SK-N-SH (cell line): Measurements from ENCODE around the gene TMEM14A. TPM values are rescaled to one million over a fixed set of nuclear protein-coding genes. Genes with fewer than 3 reads are reported as not detected.
A peak's percentile ranks its signal among the peaks of the same experiment; 100 is the strongest.

Source experiments
- CTCF ChIA-PET: fragments of 300-600, 350-600 bp; formaldehyde crosslinking; extraction: SDS; loops from one replicate; lab custom pipeline; 2021; lab: Yijun Ruan, JAX
- POLR2A ChIA-PET: fragments of 350-600 bp; sonication (Branson Sonifier 250); formaldehyde crosslinking; extraction: SDS; loops from one replicate; lab custom pipeline; 2020; ENCODE audit warnings: antibody characterized with exemption, inconsistent platforms; lab: Yijun Ruan, JAX
- DNase-seq: peaks from one replicate; pipeline ENCODE4 v3.0.0; 2012
- H2AFZ ChIP-seq: fragments of 200-600 bp; sonication (generic); 2 replicates; pipeline ENCODE4 v1.8.1; 2016; ENCODE audit warnings: antibody characterized with exemption, mild to moderate bottlenecking, low read depth
- H3F3A ChIP-seq: fragments of 200-600 bp; sonication (generic); replicated peaks from 2 replicates; pipeline ENCODE3; 2016; ENCODE audit warnings: antibody characterized with exemption, mild to moderate bottlenecking; ENCODE audit not compliant: insufficient read depth
- H3K27ac ChIP-seq, 2 experiments: fragments of 200-500 bp in 1 of 2; fragments of 200-600 bp in 1 of 2; sonication (Bioruptor generic) in 1 of 2; sonication (generic), shearing (Covaris generic) in 1 of 2; 2 replicates each; pipeline versions ENCODE4 v1.5.1 to v1.6.1; 2014 to 2016; ENCODE audit warnings: low read depth in 2 of 2, inconsistent platforms in 1 of 2, low read length in 1 of 2, mild to moderate bottlenecking in 1 of 2, mixed read lengths in 1 of 2
- H3K27me3 ChIP-seq: fragments of 200-600 bp; sonication (generic), shearing (Covaris generic); 2 replicates; pipeline ENCODE4 v1.6.1; 2016; ENCODE audit warnings: mixed run types; ENCODE audit not compliant: insufficient read depth
- H3K36me3 ChIP-seq, 2 experiments: fragments of 200-500 bp in 1 of 2; fragments of 200-600 bp in 1 of 2; sonication (Bioruptor generic) in 1 of 2; sonication (generic) in 1 of 2; replicated peaks in 1 of 2; 2 replicates each; pipeline versions ENCODE3 to v1.5.1; 2014 to 2016; ENCODE audit warnings: low read length in 1 of 2, mild to moderate bottlenecking in 1 of 2; ENCODE audit not compliant: insufficient read depth in 2 of 2, control insufficient read depth in 1 of 2
- H3K4me1 ChIP-seq, 2 experiments: fragments of 200-500 bp in 1 of 2; fragments of 200-600 bp in 1 of 2; sonication (Bioruptor generic) in 1 of 2; sonication (generic), shearing (Covaris generic) in 1 of 2; 2 replicates each; pipeline versions ENCODE4 v1.5.1 to v1.6.1; 2014 to 2016; ENCODE audit warnings: low read depth in 1 of 2, low read length in 1 of 2, mixed run types in 1 of 2; ENCODE audit not compliant: insufficient read depth in 2 of 2, control insufficient read depth in 1 of 2
- H3K4me2 ChIP-seq: fragments of 200-600 bp; sonication (generic), shearing (Covaris generic); 2 replicates; pipeline ENCODE4 v1.6.1; 2017; ENCODE audit warnings: mixed run types
- H3K4me3 ChIP-seq, 2 experiments: fragments of 200-500 bp in 1 of 2; fragments of 200-600 bp in 1 of 2; sonication (Bioruptor generic) in 1 of 2; sonication (generic), shearing (Covaris generic) in 1 of 2; 2 replicates each; pipeline versions ENCODE4 v1.5.1 to v1.8.1; 2014 to 2016; ENCODE audit warnings: low read depth in 2 of 2, inconsistent platforms in 1 of 2, low read length in 1 of 2, mild to moderate bottlenecking in 1 of 2, mixed read lengths in 1 of 2, moderate library complexity in 1 of 2
- H3K79me2 ChIP-seq: fragments of 200-600 bp; sonication (generic); 2 replicates; pipeline ENCODE4 v1.8.1; 2017; ENCODE audit warnings: mild to moderate bottlenecking; ENCODE audit not compliant: insufficient read depth
- H3K9ac ChIP-seq: fragments of 200-600 bp; sonication (generic); 2 replicates; pipeline ENCODE4 v1.6.1; 2017; ENCODE audit warnings: mixed run types
- H3K9me2 ChIP-seq: fragments of 200-600 bp; sonication (generic); 2 replicates; pipeline ENCODE4 v1.6.1; 2017; ENCODE audit warnings: mixed run types
- H3K9me3 ChIP-seq: fragments of 200-600 bp; sonication (generic); 2 replicates; pipeline ENCODE4 v1.6.1; 2017; ENCODE audit warnings: mixed run types, mild to moderate bottlenecking, moderate library complexity
- H4K20me1 ChIP-seq: fragments of 200-600 bp; sonication (generic); 2 replicates; pipeline ENCODE4 v1.6.1; 2017; ENCODE audit warnings: mild to moderate bottlenecking, mixed run types; ENCODE audit not compliant: insufficient read depth
- EP300 ChIP-seq, 2 experiments: IDR thresholded peaks; 2 replicates each; pipeline versions ENCODE4 v1.4.0 to v1.6.1; 2012; ENCODE audit warnings: borderline replicate concordance in 1 of 2, low read depth in 1 of 2, low read length in 1 of 2
- FOXJ3 ChIP-seq: sonication (generic); formaldehyde crosslinking; IDR thresholded peaks from 2 replicates; pipeline ENCODE4 v1.5.1; 2020; ENCODE audit warnings: mild to moderate bottlenecking, missing genetic modification reagents
- NRF1 ChIP-seq: IDR thresholded peaks from 2 replicates; pipeline ENCODE4 v1.6.1; 2012; ENCODE audit warnings: low read depth, mild to moderate bottlenecking, low read length
- POLR2AphosphoS5 ChIP-seq: IDR thresholded peaks from 2 replicates; pipeline ENCODE4 v1.6.1; 2012; ENCODE audit warnings: low read depth, low read length
- RAD21 ChIP-seq: IDR thresholded peaks from 2 replicates; pipeline ENCODE4 v1.6.1; 2012; ENCODE audit warnings: mild to moderate bottlenecking, low read length
- SMC3 ChIP-seq: IDR thresholded peaks from 2 replicates; pipeline ENCODE4 v1.6.1; 2012; ENCODE audit warnings: low read depth, low read length, improper control_type of control experiment
- TAF1 ChIP-seq: IDR thresholded peaks from 2 replicates; pipeline ENCODE4 v1.6.1; 2012; ENCODE audit warnings: low read depth, mild to moderate bottlenecking, low read length, moderate library complexity, borderline replicate concordance
- TEAD4 ChIP-seq: IDR thresholded peaks from 2 replicates; pipeline ENCODE4 v1.4.0; 2012; ENCODE audit warnings: mild to moderate bottlenecking, borderline replicate concordance; ENCODE audit not compliant: insufficient read depth
- WGBS: methylation state at CpG from one replicate; pipeline ENCODE4 v1.1.6; 2017; ENCODE audit warnings: low lambda C conversion rate; 5-methylcytosine and 5-hydroxymethylcytosine counted together
- polyA plus RNA-seq, 3 experiments: library from polyadenylated mRNA; depleted of rRNA; stranded (reverse); fragments of >200 nt; gene quantifications; 2 replicates each; pipeline ENCODE4 v1.2.3, GENCODE V29; 2012
- TF ChIP-seq, protein P1 (sequence below): IDR thresholded peaks from 2 replicates; pipeline ENCODE4 v1.6.1; 2012; ENCODE audit warnings: mild to moderate bottlenecking, low read depth, low read length, moderate library complexity
- TF ChIP-seq, protein P2 (sequence below): IDR thresholded peaks from 2 replicates; pipeline ENCODE4 v1.4.0; 2012; ENCODE audit warnings: low read depth
- TF ChIP-seq, protein P3 (sequence below): fragments of 200-600 bp; sonication (generic); IDR thresholded peaks from 2 replicates; pipeline ENCODE4 v1.6.1; 2017; ENCODE audit warnings: antibody characterized with exemption, mild to moderate bottlenecking, moderate library complexity

The TMEM14A gene
- polyA plus RNA-seq, 1 of the 3 experiments (the other 2 are of a cell fraction): 42.4 TPM

DNA sequence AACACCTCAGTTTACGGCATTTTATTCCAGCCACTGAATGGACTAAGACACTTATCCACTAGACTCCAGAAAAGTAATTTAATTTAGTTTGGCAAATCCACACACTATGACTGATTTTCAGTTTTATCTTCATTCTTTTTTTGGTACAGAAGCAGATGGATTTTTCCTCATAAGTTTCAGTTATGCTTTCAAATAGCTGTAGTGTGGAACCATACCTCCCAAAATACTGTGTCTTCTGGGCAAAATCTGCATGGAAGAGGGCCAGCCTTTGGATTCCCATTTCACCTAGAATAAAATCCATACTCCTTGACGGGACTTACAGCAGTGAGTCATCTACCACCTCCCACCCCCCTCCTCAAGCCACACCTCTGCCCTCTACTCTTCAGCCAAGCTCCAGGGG, 49.4 kb downstream of the TMEM14A start (continued):
- TF ChIP-seq, protein P1, sequence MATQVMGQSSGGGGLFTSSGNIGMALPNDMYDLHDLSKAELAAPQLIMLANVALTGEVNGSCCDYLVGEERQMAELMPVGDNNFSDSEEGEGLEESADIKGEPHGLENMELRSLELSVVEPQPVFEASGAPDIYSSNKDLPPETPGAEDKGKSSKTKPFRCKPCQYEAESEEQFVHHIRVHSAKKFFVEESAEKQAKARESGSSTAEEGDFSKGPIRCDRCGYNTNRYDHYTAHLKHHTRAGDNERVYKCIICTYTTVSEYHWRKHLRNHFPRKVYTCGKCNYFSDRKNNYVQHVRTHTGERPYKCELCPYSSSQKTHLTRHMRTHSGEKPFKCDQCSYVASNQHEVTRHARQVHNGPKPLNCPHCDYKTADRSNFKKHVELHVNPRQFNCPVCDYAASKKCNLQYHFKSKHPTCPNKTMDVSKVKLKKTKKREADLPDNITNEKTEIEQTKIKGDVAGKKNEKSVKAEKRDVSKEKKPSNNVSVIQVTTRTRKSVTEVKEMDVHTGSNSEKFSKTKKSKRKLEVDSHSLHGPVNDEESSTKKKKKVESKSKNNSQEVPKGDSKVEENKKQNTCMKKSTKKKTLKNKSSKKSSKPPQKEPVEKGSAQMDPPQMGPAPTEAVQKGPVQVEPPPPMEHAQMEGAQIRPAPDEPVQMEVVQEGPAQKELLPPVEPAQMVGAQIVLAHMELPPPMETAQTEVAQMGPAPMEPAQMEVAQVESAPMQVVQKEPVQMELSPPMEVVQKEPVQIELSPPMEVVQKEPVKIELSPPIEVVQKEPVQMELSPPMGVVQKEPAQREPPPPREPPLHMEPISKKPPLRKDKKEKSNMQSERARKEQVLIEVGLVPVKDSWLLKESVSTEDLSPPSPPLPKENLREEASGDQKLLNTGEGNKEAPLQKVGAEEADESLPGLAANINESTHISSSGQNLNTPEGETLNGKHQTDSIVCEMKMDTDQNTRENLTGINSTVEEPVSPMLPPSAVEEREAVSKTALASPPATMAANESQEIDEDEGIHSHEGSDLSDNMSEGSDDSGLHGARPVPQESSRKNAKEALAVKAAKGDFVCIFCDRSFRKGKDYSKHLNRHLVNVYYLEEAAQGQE: no peak
- no peak for TF ChIP-seq EP300 (IDR thresholded peaks at IDR 0.05; ENCODE audit: borderline replicate concordance in 1 of 2, low read depth in 1 of 2, low read length in 1 of 2)
- TF ChIP-seq RAD21: no peak
- TF ChIP-seq TEAD4: no peak
- no peak for TF ChIP-seq POLR2AphosphoS5
- TF ChIP-seq, protein P2, sequence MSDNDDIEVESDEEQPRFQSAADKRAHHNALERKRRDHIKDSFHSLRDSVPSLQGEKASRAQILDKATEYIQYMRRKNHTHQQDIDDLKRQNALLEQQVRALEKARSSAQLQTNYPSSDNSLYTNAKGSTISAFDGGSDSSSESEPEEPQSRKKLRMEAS: no peak
- TF ChIP-seq NRF1: no peak
- no peak for TF ChIP-seq TAF1

DNA sequence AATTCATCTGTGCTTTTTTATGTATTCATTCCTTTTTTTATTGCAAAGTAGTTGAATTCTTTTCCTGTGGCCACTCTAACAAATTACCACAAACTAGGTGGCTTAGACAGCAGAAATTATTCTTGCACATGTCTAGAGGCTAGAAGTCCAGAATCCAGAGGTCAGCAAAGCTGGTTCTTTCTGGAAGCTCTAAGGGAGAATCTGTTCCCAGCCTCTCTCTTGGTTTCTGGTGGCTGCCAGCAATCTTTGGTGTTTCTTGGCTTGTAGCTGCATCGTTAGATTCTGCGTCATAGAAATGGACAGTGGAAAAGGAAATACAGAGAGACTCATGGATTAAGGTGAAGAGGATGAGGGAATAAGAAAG, 53.1 kb downstream of the TMEM14A start:
- H3F3A ChIP-seq: no peaks in the 10 kb centered on the region
- no peak overlapping the region; the same call in 1 of the 2 replicates for H3K4me2 ChIP-seq
- TF ChIP-seq TAF1: no peak
- no peaks in the 10 kb centered on the region for H3K9me3 ChIP-seq
- no peak overlapping the region for H3K9ac ChIP-seq
- no peak for DNase-seq
- no peaks in the 10 kb centered on the region for H3K9me2 ChIP-seq
- no peaks in the 10 kb centered on the region for H3K27me3 ChIP-seq
- CTCF ChIA-PET: interaction anchor here (0.7 to 2.7 kb wide), 11 partner anchors 8 to 343 kb away, joined by 3 to 14 read pairs (median 5); no protein-coding TSS in a partner anchor
- no peaks in the 10 kb centered on the region for H3K79me2 ChIP-seq
- H3K27ac ChIP-seq: no peak overlapping the region
- no peaks in the 10 kb centered on the region for H3K36me3 ChIP-seq
- H3K4me3 ChIP-seq: no peak overlapping the region
- 50% methylated on average over 2 of the region's 2 CpGs for WGBS
- POLR2A ChIA-PET: no interaction called here
- H3K4me1 ChIP-seq: no peaks in the 10 kb centered on the region
- no peaks in the 10 kb centered on the region for H4K20me1 ChIP-seq
- no peak overlapping the region for H2AFZ ChIP-seq

DNA sequence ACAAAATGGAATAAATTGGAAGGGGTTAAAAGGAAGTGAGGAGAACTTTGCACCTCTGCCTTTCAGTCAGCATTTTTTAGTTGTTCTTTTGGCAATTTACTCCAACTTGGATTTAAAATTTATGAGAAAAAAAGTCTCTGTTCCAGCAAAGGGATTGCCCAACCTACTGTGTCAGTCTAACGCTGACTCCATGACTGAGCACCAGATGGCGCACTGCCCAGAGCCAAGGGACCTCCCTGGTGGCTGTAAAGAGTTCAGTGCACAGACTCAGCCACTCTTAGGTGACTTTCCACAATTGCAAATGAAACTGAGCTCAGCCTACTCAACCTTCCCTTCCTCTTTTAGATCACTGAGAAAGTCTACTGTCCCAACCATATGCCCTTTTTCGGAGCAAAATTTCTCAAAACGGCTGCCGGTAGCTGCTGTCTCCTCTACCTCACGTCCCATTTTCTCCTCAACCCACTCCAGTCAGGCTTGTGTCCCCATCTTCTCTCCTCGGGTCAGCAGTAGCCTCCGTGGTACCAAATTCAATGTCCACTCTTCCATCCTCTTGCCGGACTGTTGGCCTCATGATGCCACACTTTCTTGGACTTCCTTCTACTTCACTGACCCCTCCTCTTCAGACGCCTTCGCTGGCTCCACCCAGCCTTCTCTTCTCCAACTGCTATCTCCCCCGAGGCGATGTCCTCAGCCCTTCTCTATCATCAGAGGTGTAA, 53.7 kb downstream of the TMEM14A start:
- Histone ChIP-seq H3K27ac (no peak overlapping the region), H3K9me3 (no peaks in the 10 kb centered on the region), H3K36me3 (no peaks in the 10 kb centered on the region), H4K20me1 (no peaks in the 10 kb centered on the region), H3K9ac (no peak overlapping the region), H3K79me2 (no peaks in the 10 kb centered on the region), H3K4me2 (no peak overlapping the region; the same call in 1 of the 2 replicates), H3F3A (no peaks in the 10 kb centered on the region), H3K4me1 (no peaks in the 10 kb centered on the region), H3K27me3 (no peaks in the 10 kb centered on the region), H2AFZ (no peak overlapping the region), H3K9me2 (no peaks in the 10 kb centered on the region), H3K4me3 (no peak overlapping the region; a peak in 1 of 4 replicates)
- ChIA-PET POLR2A (no interaction called here), CTCF (interaction anchor here (0.6 to 2.7 kb wide), 20 partner anchors 9 to 1068 kb away, joined by 3 to 14 read pairs (median 4); no protein-coding TSS in a partner anchor)
- 50% methylated on average over 13 of the region's 13 CpGs for WGBS
- TF ChIP-seq FOXJ3 (CRISPR knock-in tag) (no peak), POLR2AphosphoS5 (no peak), RAD21 (peak; percentile 59), SMC3 (peak; percentile 68)
- TF ChIP-seq, protein P3, sequence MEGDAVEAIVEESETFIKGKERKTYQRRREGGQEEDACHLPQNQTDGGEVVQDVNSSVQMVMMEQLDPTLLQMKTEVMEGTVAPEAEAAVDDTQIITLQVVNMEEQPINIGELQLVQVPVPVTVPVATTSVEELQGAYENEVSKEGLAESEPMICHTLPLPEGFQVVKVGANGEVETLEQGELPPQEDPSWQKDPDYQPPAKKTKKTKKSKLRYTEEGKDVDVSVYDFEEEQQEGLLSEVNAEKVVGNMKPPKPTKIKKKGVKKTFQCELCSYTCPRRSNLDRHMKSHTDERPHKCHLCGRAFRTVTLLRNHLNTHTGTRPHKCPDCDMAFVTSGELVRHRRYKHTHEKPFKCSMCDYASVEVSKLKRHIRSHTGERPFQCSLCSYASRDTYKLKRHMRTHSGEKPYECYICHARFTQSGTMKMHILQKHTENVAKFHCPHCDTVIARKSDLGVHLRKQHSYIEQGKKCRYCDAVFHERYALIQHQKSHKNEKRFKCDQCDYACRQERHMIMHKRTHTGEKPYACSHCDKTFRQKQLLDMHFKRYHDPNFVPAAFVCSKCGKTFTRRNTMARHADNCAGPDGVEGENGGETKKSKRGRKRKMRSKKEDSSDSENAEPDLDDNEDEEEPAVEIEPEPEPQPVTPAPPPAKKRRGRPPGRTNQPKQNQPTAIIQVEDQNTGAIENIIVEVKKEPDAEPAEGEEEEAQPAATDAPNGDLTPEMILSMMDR: peak; percentile 70
- DNase-seq: peak; percentile 61
